ENCODE measurements around the gene FLT4.

The FLT4 gene

DNA sequence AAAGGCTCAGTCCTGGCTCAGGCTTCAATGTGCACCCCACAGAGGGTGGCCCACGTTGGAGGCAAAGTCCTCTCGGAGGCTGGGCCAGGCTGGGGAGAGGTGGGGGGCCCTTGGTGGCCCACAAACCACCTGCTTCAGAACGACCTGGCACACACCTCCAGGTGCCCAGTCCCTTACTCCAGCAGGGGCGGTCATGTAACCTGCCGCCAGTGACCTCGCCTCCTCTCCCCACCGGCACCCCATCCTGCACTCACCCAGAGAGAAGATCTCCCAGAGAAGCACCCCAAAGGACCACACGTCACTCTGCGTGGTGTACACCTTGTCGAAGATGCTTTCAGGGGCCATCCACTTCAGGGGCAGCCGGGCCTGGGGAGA lies 35.6 kb downstream of the FLT4 start:
- no peak overlapping the region for H3K27ac ChIP-seq (ENCODE audit: low read depth, low read length, poor library complexity, severe bottlenecking)
- H3K9ac ChIP-seq (ENCODE audit: low read length): no peak overlapping the region
- no peaks in the 10 kb centered on the region for H3K36me3 ChIP-seq (ENCODE audit: insufficient read depth, low read length)
- H3K9me2 ChIP-seq (ENCODE audit: low read depth, low read length): no peaks in the 10 kb centered on the region
- H3K9me3 ChIP-seq (ENCODE audit: low read length): no peaks in the 10 kb centered on the region
- H4K20me1 ChIP-seq (ENCODE audit: insufficient read depth, low read length): no peaks in the 10 kb centered on the region
- no peaks in the 10 kb centered on the region for H3F3A ChIP-seq (ENCODE audit: insufficient read depth, low read length)
- no peak overlapping the region for H3K4me3 ChIP-seq (ENCODE audit: low read depth, low read length, poor library complexity, severe bottlenecking)
- no peak overlapping the region for H3K4me2 ChIP-seq (ENCODE audit: low read length)
- H3K27me3 ChIP-seq (ENCODE audit: insufficient read depth, low read length): no peaks in the 10 kb centered on the region
- H3K79me2 ChIP-seq (ENCODE audit: insufficient read depth, low read length): no peaks in the 10 kb centered on the region
- H3K4me1 ChIP-seq (ENCODE audit: insufficient read depth, low read length, severe bottlenecking): no peaks in the 10 kb centered on the region
- TF ChIP-seq CTCF (IDR thresholded peaks at IDR 0.05; ENCODE audit: low read length) (no peak), EZH2 (IDR thresholded peaks at IDR 0.05; ENCODE audit: borderline replicate concordance, low read length) (no peak)
- H2AFZ ChIP-seq (ENCODE audit: low read length): no peak overlapping the region

GRCh38 chr5:180613188-180613813 lies 36.1 kb downstream of the FLT4 start:
- Histone ChIP-seq H3K9me2 (ENCODE audit: low read depth, low read length) (no peaks in the 10 kb centered on the region), H3K4me2 (ENCODE audit: low read length) (no peak overlapping the region)

DNA sequence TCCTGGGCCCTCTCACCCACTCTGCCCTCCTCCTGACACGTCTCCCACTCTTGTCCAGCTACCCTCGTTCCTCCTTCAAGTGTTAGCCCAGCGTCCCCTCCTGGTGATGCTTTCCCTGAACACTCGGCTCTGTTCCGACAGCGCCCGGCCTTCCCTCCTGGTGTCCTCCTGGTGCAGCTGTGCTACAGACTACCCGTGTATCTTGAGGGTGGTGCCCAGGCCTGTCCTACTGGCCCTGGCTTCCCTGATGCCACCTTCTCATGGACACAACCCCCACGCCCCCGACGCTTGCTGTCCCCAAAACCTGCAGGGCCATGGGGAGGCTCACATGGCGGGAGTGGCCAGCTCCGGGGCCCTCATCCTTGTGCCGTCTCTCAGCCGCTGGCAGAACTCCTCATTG lies 36.7 kb downstream of the FLT4 start:
- H3K4me1 ChIP-seq (ENCODE audit: insufficient read depth, low read length, severe bottlenecking): no peaks in the 10 kb centered on the region
- TF ChIP-seq EZH2 (IDR thresholded peaks at IDR 0.05; ENCODE audit: borderline replicate concordance, low read length) (no peak), CTCF (IDR thresholded peaks at IDR 0.05; ENCODE audit: low read length) (no peak)
- H3K9ac ChIP-seq (ENCODE audit: low read length): no peak overlapping the region
- no peak overlapping the region for H2AFZ ChIP-seq (ENCODE audit: low read length)
- H3K4me3 ChIP-seq (ENCODE audit: low read depth, low read length, poor library complexity, severe bottlenecking): no peak overlapping the region
- no peaks in the 10 kb centered on the region for H3K9me3 ChIP-seq (ENCODE audit: low read length)
- no peaks in the 10 kb centered on the region for H3K27me3 ChIP-seq (ENCODE audit: insufficient read depth, low read length)
- no peaks in the 10 kb centered on the region for H3K36me3 ChIP-seq (ENCODE audit: insufficient read depth, low read length)
- H4K20me1 ChIP-seq (ENCODE audit: insufficient read depth, low read length): no peaks in the 10 kb centered on the region
- no peaks in the 10 kb centered on the region for H3K9me2 ChIP-seq (ENCODE audit: low read depth, low read length)
- H3K4me2 ChIP-seq (ENCODE audit: low read length): no peak overlapping the region
- no peaks in the 10 kb centered on the region for H3K79me2 ChIP-seq (ENCODE audit: insufficient read depth, low read length)
- H3K27ac ChIP-seq (ENCODE audit: low read depth, low read length, poor library complexity, severe bottlenecking): no peak overlapping the region
- no peaks in the 10 kb centered on the region for H3F3A ChIP-seq (ENCODE audit: insufficient read depth, low read length)

More at GRCh38 chr5:180613188-180613813, 36.1 kb downstream of the FLT4 start:
- Histone ChIP-seq H3K36me3 (ENCODE audit: insufficient read depth, low read length) (no peaks in the 10 kb centered on the region), H3K27me3 (ENCODE audit: insufficient read depth, low read length) (no peaks in the 10 kb centered on the region), H4K20me1 (ENCODE audit: insufficient read depth, low read length) (no peaks in the 10 kb centered on the region), H3K9ac (ENCODE audit: low read length) (no peak overlapping the region), H3K79me2 (ENCODE audit: insufficient read depth, low read length) (no peaks in the 10 kb centered on the region), H3F3A (ENCODE audit: insufficient read depth, low read length) (no peaks in the 10 kb centered on the region), H3K27ac (ENCODE audit: low read depth, low read length, poor library complexity, severe bottlenecking) (no peak overlapping the region), H3K9me3 (ENCODE audit: low read length) (no peaks in the 10 kb centered on the region), H3K4me1 (ENCODE audit: insufficient read depth, low read length, severe bottlenecking) (no peaks in the 10 kb centered on the region), H2AFZ (ENCODE audit: low read length) (no peak overlapping the region), H3K4me3 (ENCODE audit: low read depth, low read length, poor library complexity, severe bottlenecking) (no peak overlapping the region)
- TF ChIP-seq EZH2 (IDR thresholded peaks at IDR 0.05; ENCODE audit: borderline replicate concordance, low read length) (no peak), CTCF (IDR thresholded peaks at IDR 0.05; ENCODE audit: low read length) (no peak)
